Neuron (in vitro differentiated cells): Measurements from ENCODE around the gene B3GALNT1.

ENCODE experiments used
- H2AFZ ChIP-seq: one replicate; pipeline ENCODE4 v1.6.1; 2013; ENCODE audit warnings: low read depth, mild to moderate bottlenecking, inconsistent platforms, low read length, moderate library complexity
- H3K27me3 ChIP-seq: one replicate; pipeline ENCODE4 v1.6.1; 2013; ENCODE audit warnings: low read length; ENCODE audit not compliant: insufficient read depth
- H3K36me3 ChIP-seq: one replicate; pipeline ENCODE4 v1.6.1; 2013; ENCODE audit warnings: low read length; ENCODE audit not compliant: insufficient read depth
- H3K4me1 ChIP-seq: one replicate; pipeline ENCODE4 v1.6.1; 2013; ENCODE audit warnings: low read length; ENCODE audit not compliant: insufficient read depth
- H3K4me3 ChIP-seq: 2 replicates; pipeline ENCODE4 v1.5.1; 2013; ENCODE audit warnings: mild to moderate bottlenecking, low read length, moderate library complexity
- H3K9me3 ChIP-seq: one replicate; pipeline ENCODE4 v1.6.1; 2013; ENCODE audit warnings: low read length

B3GALNT1 gene

DNA sequence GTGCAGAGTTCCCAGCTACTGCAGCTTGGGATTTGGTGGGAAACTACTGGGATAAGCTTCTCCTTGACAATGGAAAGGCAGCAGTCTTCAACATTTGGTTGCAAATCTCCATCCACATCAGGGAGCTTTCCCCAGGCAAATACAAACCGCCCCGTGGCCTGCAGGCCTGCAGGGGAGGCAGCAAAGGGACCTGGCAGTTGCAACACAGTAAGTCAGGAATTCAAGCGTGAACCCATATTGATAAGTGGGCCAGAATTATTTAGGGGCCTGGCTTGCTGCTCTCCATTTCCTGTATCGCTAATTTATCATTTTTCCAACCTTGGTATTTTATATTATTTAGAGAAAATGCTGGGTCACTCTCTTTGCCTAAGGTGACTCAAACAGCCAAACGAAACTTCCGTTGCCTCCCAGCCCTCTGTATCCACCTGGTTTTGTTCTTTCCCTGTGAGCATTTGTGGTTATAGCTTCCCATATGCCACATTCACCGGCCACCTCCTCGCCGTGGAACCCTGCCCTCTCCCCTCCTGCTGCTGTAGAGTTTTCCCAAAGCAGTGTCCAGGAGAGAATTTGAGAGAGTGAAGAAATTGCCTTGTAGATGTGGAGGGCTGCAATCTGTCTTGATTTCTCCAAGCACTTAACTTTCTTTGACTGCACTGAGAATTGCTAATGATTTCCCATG, 34.8 kb downstream of the B3GALNT1 start:
- no peak overlapping the region for H2AFZ ChIP-seq
- no peak overlapping the region for H3K4me3 ChIP-seq
- no peaks in the 10 kb centered on the region for H3K9me3 ChIP-seq
- no peaks in the 10 kb centered on the region for H3K27me3 ChIP-seq
- H3K4me1 ChIP-seq: no peaks in the 10 kb centered on the region
- peaks cover 13% of the 10 kb centered on the region for H3K36me3 ChIP-seq

DNA sequence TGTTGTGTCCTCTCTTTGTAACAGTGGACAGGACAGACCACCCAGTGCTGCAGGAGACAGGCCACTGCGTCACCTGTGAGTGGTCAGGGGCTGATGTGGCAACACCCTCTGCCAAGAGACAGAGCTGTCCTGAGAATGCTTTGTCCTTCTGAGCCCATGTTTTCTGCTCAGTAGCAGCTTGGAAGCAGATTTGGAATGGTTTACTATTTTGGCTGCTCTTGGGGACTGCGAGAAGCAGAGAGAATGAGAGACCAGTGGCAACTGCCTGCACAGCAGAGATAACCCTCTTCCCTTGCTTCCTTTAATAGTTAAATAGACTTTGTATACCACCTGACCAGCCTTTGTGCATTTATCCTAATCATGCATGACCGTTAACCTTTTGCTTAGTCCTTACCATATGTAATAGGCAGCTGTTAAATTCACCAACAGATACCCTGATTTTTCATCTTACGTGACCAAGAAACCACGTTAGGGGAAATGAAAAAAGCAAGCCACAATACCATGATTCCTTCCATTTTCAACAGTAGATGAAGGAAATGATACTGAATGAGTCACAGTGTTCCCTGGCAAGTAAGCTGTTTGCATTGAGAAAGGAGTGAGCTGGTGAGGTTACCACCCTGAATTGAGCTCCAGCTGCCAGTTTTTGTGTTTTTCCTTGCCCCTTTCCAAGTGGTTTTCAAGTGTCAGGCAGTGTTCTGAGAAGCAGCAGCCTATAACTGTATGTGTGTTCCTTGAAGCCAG, 35.5 kb downstream of the B3GALNT1 start:
- Histone ChIP-seq H3K4me1 (no peaks in the 10 kb centered on the region), H3K4me3 (no peak overlapping the region), H3K9me3 (no peaks in the 10 kb centered on the region), H2AFZ (no peak overlapping the region), H3K27me3 (no peaks in the 10 kb centered on the region), H3K36me3 (peaks cover 13% of the 10 kb centered on the region)

DNA sequence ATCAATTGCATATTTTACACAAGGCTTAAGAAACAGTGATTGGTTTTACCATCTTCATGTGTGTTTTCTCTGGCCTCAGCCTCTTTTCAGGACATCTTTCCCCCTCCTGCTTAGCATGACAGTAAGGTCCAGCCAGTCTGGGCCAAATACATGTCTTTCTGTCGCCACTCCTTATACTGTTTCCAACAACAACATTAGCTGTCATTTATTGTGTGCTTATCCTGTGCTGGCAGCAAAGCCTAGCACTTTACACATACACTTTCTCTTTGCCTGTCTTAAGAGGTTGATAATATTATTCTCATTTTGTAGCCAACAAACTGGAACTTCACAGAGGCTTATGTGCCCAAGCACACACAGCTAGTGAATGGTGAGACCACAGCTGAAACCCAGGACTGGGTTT, 37.8 kb downstream of the B3GALNT1 start:
- H3K4me1 ChIP-seq: no peaks in the 10 kb centered on the region
- no peaks in the 10 kb centered on the region for H3K27me3 ChIP-seq

DNA sequence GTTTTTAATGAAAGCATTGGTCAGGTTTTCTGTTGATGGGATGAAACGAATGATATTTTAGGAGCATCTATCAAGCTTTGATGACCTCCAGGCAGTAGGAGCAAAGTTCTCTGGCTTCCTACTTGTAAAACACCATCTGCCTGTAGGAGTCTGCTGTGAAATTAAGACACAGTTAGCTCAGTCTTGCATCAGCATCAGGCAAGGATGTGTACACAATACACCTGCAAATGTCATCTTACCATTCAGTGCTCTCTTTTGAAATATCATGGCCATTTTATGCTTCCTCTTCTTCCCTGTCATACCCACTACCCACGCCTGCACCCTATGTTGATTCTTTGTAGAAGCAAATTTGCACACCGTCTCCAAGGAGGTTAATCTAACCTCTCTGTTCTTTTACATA, 38.2 kb downstream of the B3GALNT1 start:
- Histone ChIP-seq H3K9me3 (no peaks in the 10 kb centered on the region), H2AFZ (no peak overlapping the region), H3K36me3 (peaks cover 13% of the 10 kb centered on the region), H3K27me3 (no peaks in the 10 kb centered on the region), H3K4me1 (no peaks in the 10 kb centered on the region), H3K4me3 (no peak overlapping the region)

More for the DNA sequence above, 37.8 kb downstream of the B3GALNT1 start:
- no peak overlapping the region for H3K4me3 ChIP-seq
- peaks cover 13% of the 10 kb centered on the region for H3K36me3 ChIP-seq
- H3K9me3 ChIP-seq: no peaks in the 10 kb centered on the region
- no peak overlapping the region for H2AFZ ChIP-seq

DNA sequence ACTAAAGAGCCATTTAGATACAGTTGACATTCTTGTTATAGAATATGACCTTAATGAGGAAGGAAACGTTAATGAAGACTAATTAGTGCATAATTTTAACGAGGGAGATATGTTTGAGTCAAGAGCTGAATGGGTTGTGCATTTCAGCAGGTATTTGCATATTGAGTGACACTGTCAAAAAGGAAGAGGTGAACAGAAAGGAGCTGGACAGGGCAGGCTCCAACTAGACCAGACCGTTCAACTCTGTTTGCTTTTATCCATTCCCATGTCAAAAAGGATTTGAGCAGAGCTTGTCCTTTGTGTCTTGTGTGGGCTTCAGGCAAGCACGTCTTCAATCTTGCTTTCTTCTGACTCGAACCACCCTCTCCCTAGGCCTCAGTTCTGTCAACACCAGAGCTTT, 40.7 kb downstream of the B3GALNT1 start:
- Histone ChIP-seq H3K27me3 (no peaks in the 10 kb centered on the region), H2AFZ (no peak overlapping the region), H3K4me3 (no peak overlapping the region), H3K36me3 (peaks cover 5% of the 10 kb centered on the region), H3K4me1 (no peaks in the 10 kb centered on the region), H3K9me3 (no peaks in the 10 kb centered on the region)

DNA sequence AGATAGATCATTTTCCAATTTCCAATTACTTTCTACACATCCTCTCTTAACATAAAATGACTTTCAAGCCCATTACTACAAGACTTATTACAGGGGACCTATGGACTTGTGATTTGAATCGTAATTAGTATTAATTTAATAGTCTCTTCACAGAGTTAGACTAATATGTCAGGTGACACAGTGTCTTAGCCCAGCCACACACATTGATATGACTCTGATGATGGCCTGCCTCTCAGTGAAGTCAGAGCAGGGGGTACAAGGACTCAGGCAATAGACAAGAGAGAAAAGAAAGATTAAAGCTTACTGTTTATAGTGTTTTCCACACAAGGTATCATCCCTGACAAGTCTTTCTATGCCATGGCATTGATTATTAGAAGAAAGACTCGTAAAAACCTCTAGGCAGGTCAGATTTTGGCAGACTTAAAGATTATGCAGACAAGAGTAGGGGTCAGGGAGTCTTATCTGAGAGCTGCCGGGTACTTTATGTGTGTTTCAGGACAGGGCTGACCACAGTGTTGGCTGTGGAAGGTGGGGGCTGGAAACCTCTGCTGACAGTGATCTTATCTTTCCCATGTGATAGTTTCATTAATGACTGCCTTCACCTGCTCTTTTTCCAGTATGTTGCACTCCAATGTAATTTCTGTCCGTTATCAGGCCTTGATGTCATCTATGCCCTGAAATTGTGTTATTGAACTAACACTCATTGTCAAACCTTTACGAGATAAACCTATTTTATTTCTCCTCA, 50.1 kb downstream of the B3GALNT1 start:
- Histone ChIP-seq H3K9me3 (no peaks in the 10 kb centered on the region), H3K36me3 (no peaks in the 10 kb centered on the region), H3K4me1 (no peaks in the 10 kb centered on the region), H3K27me3 (no peaks in the 10 kb centered on the region), H3K4me3 (no peak overlapping the region), H2AFZ (no peak overlapping the region)

DNA sequence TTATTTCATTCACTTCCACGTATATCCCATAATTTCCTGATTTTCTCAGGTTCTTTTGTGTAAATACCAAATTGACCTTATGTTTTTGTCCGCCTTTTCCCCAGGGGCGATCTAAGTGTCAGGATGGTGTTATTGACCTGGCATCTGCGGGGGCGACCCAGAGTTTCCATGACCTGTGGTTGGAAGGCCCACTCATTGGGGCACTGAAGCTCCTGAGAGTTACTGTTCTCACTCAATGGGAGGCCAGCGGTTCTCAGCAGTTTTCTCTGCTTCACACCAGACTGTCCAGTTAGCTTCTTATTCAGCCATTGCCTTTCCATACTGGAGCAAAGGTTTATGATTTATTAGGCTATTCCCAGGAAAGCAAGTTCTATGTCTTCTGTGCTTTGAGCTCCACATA, 53.3 kb downstream of the B3GALNT1 start:
- no peak overlapping the region for H3K4me3 ChIP-seq
- H2AFZ ChIP-seq: no peak overlapping the region
- no peaks in the 10 kb centered on the region for H3K27me3 ChIP-seq
- no peaks in the 10 kb centered on the region for H3K4me1 ChIP-seq
- H3K9me3 ChIP-seq: peaks cover 1% of the 10 kb centered on the region
- no peaks in the 10 kb centered on the region for H3K36me3 ChIP-seq

DNA sequence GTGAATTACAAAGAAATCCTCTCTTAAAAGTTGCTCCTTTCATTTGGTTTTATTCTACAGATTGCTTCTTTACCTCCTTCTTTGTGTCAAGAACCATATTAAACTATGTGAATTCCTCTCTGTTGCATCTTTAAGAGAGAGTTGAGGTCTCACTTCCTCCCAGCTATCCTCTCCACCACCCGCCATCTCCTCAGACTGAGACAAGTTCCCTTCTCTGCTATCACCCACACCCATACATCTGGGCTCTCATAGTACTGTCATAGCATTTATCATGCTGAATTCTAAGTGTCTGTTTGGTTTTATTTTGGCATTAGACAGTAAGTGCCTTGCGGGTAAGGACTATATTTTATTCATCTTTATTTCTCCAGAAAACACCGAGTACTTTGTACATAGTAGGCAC, 54.2 kb downstream of the B3GALNT1 start:
- no peaks in the 10 kb centered on the region for H3K27me3 ChIP-seq
- H3K36me3 ChIP-seq: no peaks in the 10 kb centered on the region
- H2AFZ ChIP-seq: no peak overlapping the region
- peaks cover 1% of the 10 kb centered on the region for H3K9me3 ChIP-seq
- no peak overlapping the region for H3K4me3 ChIP-seq
- no peaks in the 10 kb centered on the region for H3K4me1 ChIP-seq

DNA sequence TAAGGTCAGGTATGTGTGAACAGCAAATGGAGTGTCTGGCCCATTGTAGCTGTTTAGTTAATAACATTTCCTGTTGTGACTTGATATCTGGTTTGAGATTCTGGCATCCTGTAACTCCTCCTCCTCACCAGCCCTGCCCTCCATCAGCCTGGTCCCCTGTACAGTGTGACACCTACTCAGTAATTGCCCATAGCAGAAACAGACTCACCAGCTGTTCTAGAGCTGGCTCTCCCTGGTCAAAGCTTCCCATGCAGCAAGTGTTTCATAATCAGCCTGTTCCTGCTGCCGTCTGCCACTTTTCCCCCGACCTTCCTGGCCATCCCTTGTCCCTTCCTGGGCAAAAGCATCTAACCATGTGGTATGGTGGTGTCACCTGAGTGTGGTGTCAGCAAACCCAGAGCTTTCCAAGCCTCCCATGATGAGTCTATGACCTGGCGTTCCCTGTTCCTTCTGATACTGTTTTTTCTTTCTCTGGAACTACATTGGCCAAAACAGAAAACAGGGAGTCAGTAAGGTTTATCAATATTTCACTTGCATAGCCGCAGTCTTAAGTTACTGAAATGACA, 55.4 kb downstream of the B3GALNT1 start:
- Histone ChIP-seq H3K4me3 (no peak overlapping the region), H3K9me3 (peaks cover 1% of the 10 kb centered on the region), H3K4me1 (no peaks in the 10 kb centered on the region), H3K27me3 (no peaks in the 10 kb centered on the region), H3K36me3 (no peaks in the 10 kb centered on the region), H2AFZ (no peak overlapping the region)

DNA sequence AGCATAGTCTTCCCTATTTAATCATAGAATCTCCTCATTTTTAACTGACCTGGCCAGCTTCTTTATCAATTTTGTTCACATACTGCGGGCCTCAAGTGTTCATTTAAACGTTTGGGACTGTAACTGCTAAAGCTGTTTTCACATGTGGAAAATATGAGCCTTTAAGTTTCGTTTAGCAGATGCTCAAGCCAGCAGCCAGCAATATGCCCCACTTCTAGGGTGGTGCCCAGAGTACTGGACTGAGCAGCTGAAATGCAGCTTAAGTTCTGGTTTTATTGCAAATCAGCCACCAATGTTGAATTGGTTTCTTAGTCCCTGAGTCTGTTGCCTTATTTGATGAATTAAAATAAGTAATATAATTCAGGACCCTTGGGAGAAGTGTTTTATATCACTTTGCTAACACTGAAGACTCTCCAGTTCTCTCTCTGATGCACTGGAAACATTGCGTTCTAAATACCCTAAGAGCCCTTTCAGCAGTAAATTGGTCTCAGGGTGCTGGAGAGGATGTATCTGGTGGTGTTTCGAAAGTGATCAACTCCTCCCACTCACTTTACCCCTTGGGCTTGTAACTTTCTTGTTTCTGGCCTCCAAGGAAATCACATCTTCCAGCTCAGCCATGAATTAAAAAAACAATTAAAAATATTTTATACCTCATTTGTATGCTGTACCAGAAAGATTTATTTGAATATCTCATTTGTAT, 61.7 kb downstream of the B3GALNT1 start:
- H3K9me3 ChIP-seq: peaks cover 2% of the 10 kb centered on the region
- no peaks in the 10 kb centered on the region for H3K36me3 ChIP-seq
- no peak overlapping the region for H3K4me3 ChIP-seq
- H3K4me1 ChIP-seq: peaks cover 6% of the 10 kb centered on the region
- H2AFZ ChIP-seq: no peak overlapping the region
- peaks cover 4% of the 10 kb centered on the region for H3K27me3 ChIP-seq

DNA sequence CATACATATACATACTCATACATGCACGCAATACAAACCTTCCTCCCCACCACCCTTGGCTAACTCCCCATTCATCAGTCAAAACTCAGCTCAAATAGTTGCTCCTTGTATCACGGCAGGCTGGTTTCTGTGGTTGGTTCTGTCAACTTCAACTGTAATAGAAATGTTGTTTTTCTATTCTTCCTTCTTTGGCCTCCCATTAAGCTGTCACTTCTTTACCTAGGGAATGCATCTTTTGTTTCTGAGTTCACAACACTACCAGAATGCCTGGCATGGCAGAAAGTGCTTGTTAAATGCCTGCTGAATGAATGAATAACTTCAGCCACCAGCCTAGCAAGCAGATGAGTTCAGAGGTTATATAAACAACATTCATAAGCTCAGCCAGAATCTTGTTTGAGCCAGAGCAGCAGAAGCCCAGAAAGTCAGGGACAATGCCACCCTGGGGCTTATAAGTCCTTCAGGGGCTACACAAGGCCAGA, 63.1 kb downstream of the B3GALNT1 start:
- peaks cover 4% of the 10 kb centered on the region for H3K27me3 ChIP-seq
- peaks cover 6% of the 10 kb centered on the region for H3K4me1 ChIP-seq
- H2AFZ ChIP-seq: no peak overlapping the region
- no peak overlapping the region for H3K4me3 ChIP-seq
- peaks cover 2% of the 10 kb centered on the region for H3K9me3 ChIP-seq
- no peaks in the 10 kb centered on the region for H3K36me3 ChIP-seq

DNA sequence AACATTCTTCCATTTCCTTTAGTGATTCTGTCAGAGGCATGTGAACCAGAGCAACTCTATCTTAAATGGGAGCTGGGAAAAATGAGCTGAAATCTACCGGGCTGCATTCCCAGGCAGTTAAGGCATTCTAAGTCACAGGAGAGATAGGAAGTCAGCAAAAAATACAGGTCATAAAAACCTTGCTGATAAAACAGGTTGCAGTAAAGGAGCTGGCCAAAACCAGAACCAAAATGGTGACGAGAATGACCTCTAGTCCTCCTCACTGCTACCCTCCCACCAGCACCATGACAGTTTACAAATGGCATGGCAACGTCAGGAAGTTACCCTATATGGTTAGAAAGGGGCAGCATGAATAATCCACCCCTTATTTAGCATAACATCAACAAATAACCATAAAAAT, 66.4 kb downstream of the B3GALNT1 start:
- H3K4me3 ChIP-seq: no peak overlapping the region
- H2AFZ ChIP-seq: no peak overlapping the region
- H3K4me1 ChIP-seq: peaks cover 6% of the 10 kb centered on the region
- peaks cover 2% of the 10 kb centered on the region for H3K9me3 ChIP-seq
- H3K36me3 ChIP-seq: no peaks in the 10 kb centered on the region
- peaks cover 4% of the 10 kb centered on the region for H3K27me3 ChIP-seq
